Uterus (tissue), 4 donors: Measurements from ENCODE around the gene SMAD3. TPM values are rescaled to one million over a fixed set of nuclear protein-coding genes. Genes with fewer than 3 reads are reported as not detected.
A peak's percentile ranks its signal among the peaks of the same experiment; 100 is the strongest.

ENCODE experiments used
- DNase-seq, 2 donors: peaks; one replicate each; pipeline ENCODE4 v3.0.0-alpha.2; 2019 to 2020
- H3K27ac ChIP-seq, 2 donors: fragments of 200-600 bp; sonication (generic); 1 replicate in 1 of 2; 2 replicates in 1 of 2; pipeline ENCODE4 v1.5.1; 2016 to 2018
- H3K27me3 ChIP-seq, 2 donors: fragments of 200-600 bp; sonication (generic); one replicate each; pipeline ENCODE4 v1.5.1; 2018 to 2019; ENCODE audit warnings: control low read depth in 1 of 2
- H3K36me3 ChIP-seq, 2 donors: fragments of 200-600 bp; sonication (generic); one replicate each; pipeline ENCODE4 v1.5.1; 2019; ENCODE audit warnings: control low read depth in 1 of 2
- H3K4me1 ChIP-seq, 2 donors: fragments of 200-600 bp; sonication (generic); one replicate each; pipeline ENCODE4 v1.5.1; 2018 to 2019; ENCODE audit warnings: control low read depth in 1 of 2
- H3K4me3 ChIP-seq, 2 donors: fragments of 200-600 bp; sonication (generic); 1 replicate in 1 of 2; 2 replicates in 1 of 2; pipeline ENCODE4 v1.5.1; 2018 to 2019; ENCODE audit warnings: mild to moderate bottlenecking in 1 of 2
- H3K9me3 ChIP-seq, 2 donors: fragments of 200-600 bp; sonication (generic); one replicate each; pipeline ENCODE4 v1.5.1; 2019; ENCODE audit warnings: control low read depth in 1 of 2
- POLR2A ChIP-seq, 2 donors: fragments of 450-650 bp; IDR thresholded peaks; one replicate each; pipeline ENCODE4 v1.6.1; 2016; ENCODE audit warnings: antibody characterized with exemption in 2 of 2, mild to moderate bottlenecking in 1 of 2, moderate library complexity in 1 of 2
- intact Hi-C: fragments of 100-400 bp; cut with DNase I; formaldehyde crosslinking; loops from one replicate; pipeline ENCODE4 v1.15.1; 2023; ENCODE audit warnings: low total_unique reads
- total RNA-seq, 4 donors: library from RNA; depleted of rRNA in 3 of 4; stranded (reverse); fragments of >200 nt in 3 of 4; gene quantifications; one replicate each; pipeline versions ENCODE4 v1.1.0 to v1.2.4, GENCODE V29; 2014 to 2023
- TF ChIP-seq, protein P1 (sequence below), 4 experiments: fragments of 200-600 bp in 2 of 4; fragments of 450-650 bp in 2 of 4; sonication (generic) in 2 of 4; IDR thresholded peaks; one replicate each; pipeline ENCODE4 v1.5.1; 2016 to 2019; ENCODE audit warnings: antibody characterized with exemption in 4 of 4, mild to moderate bottlenecking in 2 of 4, moderate library complexity in 1 of 4
- donor health status: DM: yes; HTN: yes; CAD: no.

Gene SMAD3
- total RNA-seq, 4 donors from 2014 or later = 14.3 to 66.9 (median 32.3) TPM

- no peaks in the 10 kb centered on the region for H3K9me3 ChIP-seq
- no peak overlapping the region for H3K4me3 ChIP-seq
- TF ChIP-seq, protein P1, sequence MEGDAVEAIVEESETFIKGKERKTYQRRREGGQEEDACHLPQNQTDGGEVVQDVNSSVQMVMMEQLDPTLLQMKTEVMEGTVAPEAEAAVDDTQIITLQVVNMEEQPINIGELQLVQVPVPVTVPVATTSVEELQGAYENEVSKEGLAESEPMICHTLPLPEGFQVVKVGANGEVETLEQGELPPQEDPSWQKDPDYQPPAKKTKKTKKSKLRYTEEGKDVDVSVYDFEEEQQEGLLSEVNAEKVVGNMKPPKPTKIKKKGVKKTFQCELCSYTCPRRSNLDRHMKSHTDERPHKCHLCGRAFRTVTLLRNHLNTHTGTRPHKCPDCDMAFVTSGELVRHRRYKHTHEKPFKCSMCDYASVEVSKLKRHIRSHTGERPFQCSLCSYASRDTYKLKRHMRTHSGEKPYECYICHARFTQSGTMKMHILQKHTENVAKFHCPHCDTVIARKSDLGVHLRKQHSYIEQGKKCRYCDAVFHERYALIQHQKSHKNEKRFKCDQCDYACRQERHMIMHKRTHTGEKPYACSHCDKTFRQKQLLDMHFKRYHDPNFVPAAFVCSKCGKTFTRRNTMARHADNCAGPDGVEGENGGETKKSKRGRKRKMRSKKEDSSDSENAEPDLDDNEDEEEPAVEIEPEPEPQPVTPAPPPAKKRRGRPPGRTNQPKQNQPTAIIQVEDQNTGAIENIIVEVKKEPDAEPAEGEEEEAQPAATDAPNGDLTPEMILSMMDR (IDR thresholded peaks at IDR 0.05) = no peak
- TF ChIP-seq POLR2A (IDR thresholded peaks at IDR 0.05) = no peak
- H3K4me1 ChIP-seq = peaks cover 25 to 26% of the 10 kb centered on the region in 2 donors
- H3K27me3 ChIP-seq = no peaks in the 10 kb centered on the region
- peak overlapping the region; percentile 55 to 70 for H3K27ac ChIP-seq
- H3K36me3 ChIP-seq = no peaks in the 10 kb centered on the region
- intact Hi-C loops = no loop called here
- DNase-seq = no peak
Measured at GRCh38 chr15:67089217-67090193, 24.1 kb downstream of the SMAD3 start.

DNA sequence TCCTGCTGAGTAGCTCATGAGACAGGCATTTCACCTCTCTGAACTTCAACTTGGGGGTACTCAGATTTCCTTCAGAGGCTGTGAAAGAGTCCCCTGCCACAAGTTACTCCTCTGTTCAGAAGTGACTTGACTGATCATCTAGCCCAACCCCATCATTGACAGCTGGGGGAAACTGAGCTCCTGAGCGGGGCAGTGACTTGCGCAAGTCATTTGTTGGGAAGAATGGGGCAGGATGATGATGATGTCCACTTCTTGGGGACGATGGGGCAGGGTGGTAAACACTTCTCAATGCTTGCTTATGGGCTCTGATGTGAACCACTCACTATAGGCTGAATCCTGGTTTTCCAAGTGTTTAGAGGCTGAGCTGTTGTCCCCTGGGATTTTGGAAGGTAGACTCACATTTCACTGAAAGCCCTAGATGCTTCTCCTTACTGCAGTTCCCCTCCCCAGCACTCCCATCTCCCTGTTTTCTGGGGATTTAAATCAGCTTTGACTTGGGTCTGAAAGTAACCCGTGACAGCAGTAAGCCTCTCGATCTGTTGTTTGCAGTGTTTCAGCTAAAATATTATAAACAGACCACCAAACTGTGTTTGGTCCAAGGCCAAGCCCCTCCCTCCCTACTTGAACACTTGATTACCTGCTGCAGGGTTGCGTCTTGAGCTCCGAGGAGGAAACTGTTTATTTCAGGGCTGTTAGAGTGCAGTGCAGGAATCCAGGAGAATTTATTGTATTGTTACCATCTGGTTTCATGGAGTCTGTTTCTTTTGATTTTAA is 25.1 kb downstream of the SMAD3 start:
- no peak for DNase-seq

GRCh38 chr15:67091071-67091979 is 25.9 kb downstream of the SMAD3 start:
- Histone ChIP-seq H3K4me3 (no peak overlapping the region), H3K36me3 (no peaks in the 10 kb centered on the region), H3K9me3 (no peaks in the 10 kb centered on the region), H3K4me1 (peaks cover 25 to 26% of the 10 kb centered on the region in 2 donors), H3K27me3 (no peaks in the 10 kb centered on the region), H3K27ac (peak overlapping the region; percentile 54 to 55)
- peak; percentile 71 to 80 for DNase-seq
- intact Hi-C loops = no loop called here
- no peak for TF ChIP-seq POLR2A (IDR thresholded peaks at IDR 0.05)
- TF ChIP-seq, protein P1 (IDR thresholded peaks at IDR 0.05) = no peak

More for the DNA sequence above, 25.1 kb downstream of the SMAD3 start:
- peaks cover 25 to 26% of the 10 kb centered on the region in 2 donors for H3K4me1 ChIP-seq
- no peak for TF ChIP-seq POLR2A (IDR thresholded peaks at IDR 0.05)
- TF ChIP-seq, protein P1 (IDR thresholded peaks at IDR 0.05) = no peak
- H3K9me3 ChIP-seq = no peaks in the 10 kb centered on the region
- H3K36me3 ChIP-seq = no peaks in the 10 kb centered on the region
- H3K27ac ChIP-seq = peak overlapping the region; percentile 54 to 55
- H3K4me3 ChIP-seq = no peak overlapping the region
- intact Hi-C loops = no loop called here
- H3K27me3 ChIP-seq = no peaks in the 10 kb centered on the region

DNA sequence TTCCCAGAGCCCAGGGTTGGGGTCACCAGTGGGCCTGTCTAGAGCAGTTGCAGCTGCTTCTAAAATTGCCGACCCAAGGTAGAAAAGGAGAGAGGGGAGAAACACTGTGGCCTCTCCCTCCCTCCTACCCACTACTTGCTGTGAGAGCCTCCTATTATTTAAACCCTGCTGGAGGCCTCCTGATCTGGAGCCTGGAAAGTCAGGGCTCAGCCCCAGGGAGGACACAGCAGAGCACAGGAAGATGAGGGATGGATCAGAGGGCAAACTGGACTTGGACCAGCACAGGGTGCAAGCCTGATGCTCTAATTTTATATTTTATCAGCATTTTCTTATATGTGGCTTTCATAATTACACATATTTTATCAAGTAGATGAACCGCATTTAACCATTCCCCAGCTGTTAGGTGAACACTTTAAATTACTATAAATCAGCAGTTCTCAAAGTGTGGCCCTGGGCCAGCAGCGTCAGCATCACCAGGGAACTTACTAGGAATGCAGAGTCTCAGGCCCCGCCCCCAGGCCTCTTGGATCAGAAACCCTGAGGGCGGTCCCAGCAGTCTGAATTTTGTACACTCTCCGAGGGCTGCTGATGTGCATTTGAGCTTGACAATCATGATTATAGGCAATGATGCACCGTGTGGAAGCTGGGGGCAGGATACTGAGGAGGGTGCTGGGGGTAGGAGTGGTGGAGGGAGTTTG is 26.7 kb downstream of the SMAD3 start:
- Histone ChIP-seq H3K4me3 (no peak overlapping the region), H3K27ac (peak overlapping the region; percentile 54 to 55), H3K36me3 (no peaks in the 10 kb centered on the region), H3K27me3 (no peaks in the 10 kb centered on the region), H3K4me1 (peaks cover 25 to 26% of the 10 kb centered on the region in 2 donors), H3K9me3 (no peaks in the 10 kb centered on the region)
- intact Hi-C loops = no loop called here
- TF ChIP-seq, protein P1 (IDR thresholded peaks at IDR 0.05) = no peak
- no peak for TF ChIP-seq POLR2A (IDR thresholded peaks at IDR 0.05)
- DNase-seq = no peak
